ENCODE results near the gene CYB561D2.

The CYB561D2 gene

GRCh38 chr3:50345008-50345407 is 5.7 kb upstream of the CYB561D2 start:
- TF ChIP-seq, protein P1, sequence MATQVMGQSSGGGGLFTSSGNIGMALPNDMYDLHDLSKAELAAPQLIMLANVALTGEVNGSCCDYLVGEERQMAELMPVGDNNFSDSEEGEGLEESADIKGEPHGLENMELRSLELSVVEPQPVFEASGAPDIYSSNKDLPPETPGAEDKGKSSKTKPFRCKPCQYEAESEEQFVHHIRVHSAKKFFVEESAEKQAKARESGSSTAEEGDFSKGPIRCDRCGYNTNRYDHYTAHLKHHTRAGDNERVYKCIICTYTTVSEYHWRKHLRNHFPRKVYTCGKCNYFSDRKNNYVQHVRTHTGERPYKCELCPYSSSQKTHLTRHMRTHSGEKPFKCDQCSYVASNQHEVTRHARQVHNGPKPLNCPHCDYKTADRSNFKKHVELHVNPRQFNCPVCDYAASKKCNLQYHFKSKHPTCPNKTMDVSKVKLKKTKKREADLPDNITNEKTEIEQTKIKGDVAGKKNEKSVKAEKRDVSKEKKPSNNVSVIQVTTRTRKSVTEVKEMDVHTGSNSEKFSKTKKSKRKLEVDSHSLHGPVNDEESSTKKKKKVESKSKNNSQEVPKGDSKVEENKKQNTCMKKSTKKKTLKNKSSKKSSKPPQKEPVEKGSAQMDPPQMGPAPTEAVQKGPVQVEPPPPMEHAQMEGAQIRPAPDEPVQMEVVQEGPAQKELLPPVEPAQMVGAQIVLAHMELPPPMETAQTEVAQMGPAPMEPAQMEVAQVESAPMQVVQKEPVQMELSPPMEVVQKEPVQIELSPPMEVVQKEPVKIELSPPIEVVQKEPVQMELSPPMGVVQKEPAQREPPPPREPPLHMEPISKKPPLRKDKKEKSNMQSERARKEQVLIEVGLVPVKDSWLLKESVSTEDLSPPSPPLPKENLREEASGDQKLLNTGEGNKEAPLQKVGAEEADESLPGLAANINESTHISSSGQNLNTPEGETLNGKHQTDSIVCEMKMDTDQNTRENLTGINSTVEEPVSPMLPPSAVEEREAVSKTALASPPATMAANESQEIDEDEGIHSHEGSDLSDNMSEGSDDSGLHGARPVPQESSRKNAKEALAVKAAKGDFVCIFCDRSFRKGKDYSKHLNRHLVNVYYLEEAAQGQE (IDR thresholded peaks at IDR 0.05; ENCODE audit: low read depth), result no peak
- TF ChIP-seq TCF12 (IDR thresholded peaks at IDR 0.05; ENCODE audit: low read depth) (no peak), ZBTB7A (IDR thresholded peaks at IDR 0.05; ENCODE audit: low read depth) (no peak), YY1 (IDR thresholded peaks at IDR 0.05; ENCODE audit: low read depth) (no peak), CREB1 (IDR thresholded peaks at IDR 0.05; ENCODE audit: low read depth) (no peak), CEBPB (IDR thresholded peaks at IDR 0.05) (no peak), EGR1 (IDR thresholded peaks at IDR 0.05) (no peak), MAX (IDR thresholded peaks at IDR 0.05) (no peak), FOXM1 (IDR thresholded peaks at IDR 0.05; ENCODE audit: borderline replicate concordance, low read depth) (no peak), TEAD4 (IDR thresholded peaks at IDR 0.05) (no peak), NFIC (IDR thresholded peaks at IDR 0.05) (no peak), RAD21 (IDR thresholded peaks at IDR 0.05; ENCODE audit: low read depth) (no peak), EP300 (IDR thresholded peaks at IDR 0.05; ENCODE audit: borderline replicate concordance) (no peak), TAF1 (IDR thresholded peaks at IDR 0.05; ENCODE audit: low read depth) (no peak)
- TF ChIP-seq, protein P2, sequence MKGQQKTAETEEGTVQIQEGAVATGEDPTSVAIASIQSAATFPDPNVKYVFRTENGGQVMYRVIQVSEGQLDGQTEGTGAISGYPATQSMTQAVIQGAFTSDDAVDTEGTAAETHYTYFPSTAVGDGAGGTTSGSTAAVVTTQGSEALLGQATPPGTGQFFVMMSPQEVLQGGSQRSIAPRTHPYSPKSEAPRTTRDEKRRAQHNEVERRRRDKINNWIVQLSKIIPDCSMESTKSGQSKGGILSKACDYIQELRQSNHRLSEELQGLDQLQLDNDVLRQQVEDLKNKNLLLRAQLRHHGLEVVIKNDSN (IDR thresholded peaks at IDR 0.05), result no peak

DNA sequence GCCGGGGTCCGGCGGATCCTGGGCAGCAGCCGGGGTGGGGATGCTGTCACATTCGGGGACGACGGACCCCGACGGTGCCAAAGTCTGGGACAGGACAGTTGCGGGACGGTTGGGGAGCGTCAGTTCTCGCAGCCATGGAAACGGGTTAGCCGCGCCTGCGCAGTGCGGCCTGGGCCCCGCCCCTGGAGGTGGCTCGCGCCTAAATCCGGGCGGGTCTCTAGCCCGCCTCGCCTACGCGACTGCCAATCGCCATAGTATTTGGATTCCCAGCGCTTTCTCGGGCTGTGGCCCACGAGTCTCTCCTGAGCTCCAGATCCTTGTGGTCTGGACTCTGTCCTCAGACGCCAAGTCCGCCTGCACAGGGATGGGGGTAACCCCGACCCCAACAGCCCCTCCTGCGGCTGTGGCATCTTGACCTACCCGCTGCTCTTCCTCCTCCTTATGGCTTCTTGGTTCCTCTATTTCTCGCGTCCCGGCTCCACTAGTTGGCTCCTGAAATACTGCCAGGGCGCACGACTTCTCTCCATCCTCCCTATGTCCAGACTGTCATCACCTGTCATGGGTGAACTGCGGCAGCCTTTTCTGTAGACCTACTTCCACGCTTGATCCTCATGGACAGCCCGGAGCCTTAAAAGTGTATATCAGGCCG is 5.0 kb upstream of the CYB561D2 start, which contains the start of gene ZMYND10:
TSS of gene ZMYND10 (minus strand) at position 147 of the 649 bp plus-strand sequence. CDS start 153 bp downstream, outside the sequence.
- TF ChIP-seq CEBPB (IDR thresholded peaks at IDR 0.05) (no peak), YY1 (IDR thresholded peaks at IDR 0.05; ENCODE audit: low read depth) (no peak), RAD21 (IDR thresholded peaks at IDR 0.05; ENCODE audit: low read depth) (no peak), EGR1 (IDR thresholded peaks at IDR 0.05) (no peak)
- TF ChIP-seq, protein P1 (IDR thresholded peaks at IDR 0.05; ENCODE audit: low read depth), result no peak

DNA sequence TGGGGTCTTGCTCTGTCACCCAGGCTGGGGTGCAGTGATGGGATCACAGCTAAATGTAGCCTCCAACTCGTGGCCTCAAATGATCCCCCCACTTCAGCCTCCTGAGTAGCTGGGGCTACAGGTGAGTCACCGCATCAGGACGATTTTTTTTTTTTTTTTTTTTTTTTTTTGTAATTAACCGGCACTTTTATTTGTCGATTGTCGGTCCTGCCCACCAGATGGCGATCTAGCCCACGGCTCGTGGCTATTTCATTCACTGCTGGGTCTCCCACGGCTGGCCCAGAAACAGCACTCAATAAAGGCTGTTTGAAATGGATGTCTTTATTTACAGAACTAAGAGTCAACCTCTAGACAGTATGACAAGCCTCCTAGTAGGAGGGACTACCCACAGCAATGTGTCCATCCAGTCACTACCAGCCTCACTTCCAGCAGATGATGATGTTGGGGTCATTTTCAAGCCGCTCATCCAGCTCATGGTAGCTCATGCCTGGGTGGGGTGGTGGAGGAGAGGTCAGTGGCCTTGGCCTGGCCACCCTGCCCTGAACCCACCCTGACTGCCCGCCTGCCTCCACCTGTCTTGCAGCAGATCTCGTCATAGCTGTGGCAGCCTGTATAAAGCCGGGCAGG is 3.4 kb upstream of the CYB561D2 start:
- TF ChIP-seq YY1 (IDR thresholded peaks at IDR 0.05; ENCODE audit: low read depth), result no peak
- peak; percentile 74 for TF ChIP-seq RAD21 (IDR thresholded peaks at IDR 0.05; ENCODE audit: low read depth)
- TF ChIP-seq ZBTB7A (IDR thresholded peaks at IDR 0.05; ENCODE audit: low read depth), result no peak

- TF ChIP-seq MAX (IDR thresholded peaks at IDR 0.05) (no peak), YY1 (IDR thresholded peaks at IDR 0.05; ENCODE audit: low read depth) (no peak), FOXM1 (IDR thresholded peaks at IDR 0.05; ENCODE audit: borderline replicate concordance, low read depth) (no peak), TAF1 (IDR thresholded peaks at IDR 0.05; ENCODE audit: low read depth) (no peak), RAD21 (IDR thresholded peaks at IDR 0.05; ENCODE audit: low read depth) (no peak), NFIC (IDR thresholded peaks at IDR 0.05) (no peak), CEBPB (IDR thresholded peaks at IDR 0.05) (no peak), ZBTB7A (IDR thresholded peaks at IDR 0.05; ENCODE audit: low read depth) (no peak), TCF12 (IDR thresholded peaks at IDR 0.05; ENCODE audit: low read depth) (no peak), CREB1 (IDR thresholded peaks at IDR 0.05; ENCODE audit: low read depth) (no peak), EP300 (IDR thresholded peaks at IDR 0.05; ENCODE audit: borderline replicate concordance) (no peak), TEAD4 (IDR thresholded peaks at IDR 0.05) (no peak), EGR1 (IDR thresholded peaks at IDR 0.05) (no peak)
- TF ChIP-seq, protein P2 (IDR thresholded peaks at IDR 0.05), result no peak
- TF ChIP-seq, protein P1 (IDR thresholded peaks at IDR 0.05; ENCODE audit: low read depth), result no peak
Observed at GRCh38 chr3:50350213-50350526, 492 bp upstream of the CYB561D2 start.

Measured in Ishikawa (cell line).